HCT116 (cell line): ENCODE data around the gene ACKR3. TPM values are rescaled to one million over a fixed set of nuclear protein-coding genes. Genes with fewer than 3 reads are reported as not detected.

ENCODE experiments used
- ATAC-seq: fragments of 200-7000 bp; cut with Tn5 transposase; 2 replicates; pipeline ENCODE4 v1.9.1; 2020; ENCODE audit warnings: mild to moderate bottlenecking, moderate library complexity
- BruUV-seq: library from RNA; stranded (reverse); fragments of 400-500 nt; replicated peaks from 2 replicates; lab custom pipeline; 2021; lab: Mats Ljungman, UMichigan
- CTCF ChIA-PET: fragments of 300-600 bp; sonication (Branson Sonifier 250); formaldehyde crosslinking; loops from one replicate; lab custom pipeline; 2021; ENCODE audit warnings: antibody characterized with exemption; lab: Charles Lee
- POLR2A ChIA-PET: fragments of 300-600, 350-600 bp; sonication (Branson Sonifier 250); formaldehyde crosslinking; loops from one replicate; lab custom pipeline; 2021; ENCODE audit warnings: antibody characterized with exemption; lab: Charles Lee
- RAD21 ChIA-PET, 2 experiments: fragments of 300-600 bp; sonication (Branson Sonifier 250); formaldehyde crosslinking; loops; one replicate each; lab custom pipeline; 2023; ENCODE audit warnings: low total read pairs in 2 of 2; ENCODE audit not compliant: uncharacterized antibody in 2 of 2, unreplicated experiment in 2 of 2, low non-redundant PET in 1 of 2; lab: Charles Lee
- DNase-seq: peaks from one replicate; pipeline ENCODE4 v3.0.0-alpha.2; 2010; ENCODE audit warnings: low read depth, low spot score
- H2AFZ ChIP-seq: fragments of 200-600 bp; shearing (Covaris generic), sonication (generic); 2 replicates; pipeline ENCODE4 v1.6.1; 2017; ENCODE audit warnings: low read depth, mixed run types, mixed read lengths, antibody characterized with exemption, low read length; ENCODE audit not compliant: poor library complexity, severe bottlenecking
- H3K27ac ChIP-seq: 2 replicates; pipeline ENCODE4 v1.5.1; 2012; ENCODE audit warnings: low read depth, low read length
- H3K27me3 ChIP-seq: fragments of 200-600 bp; sonication (generic); 2 replicates; pipeline ENCODE4 v1.6.1; 2016; ENCODE audit warnings: mixed run types, low read length, mixed read lengths; ENCODE audit not compliant: insufficient read depth
- H3K36me3 ChIP-seq, 2 experiments: fragments of 200-500 bp in 1 of 2; fragments of 200-600 bp in 1 of 2; sonication (Bioruptor generic) in 1 of 2; sonication (generic) in 1 of 2; 2 replicates each; pipeline versions ENCODE4 v1.5.1 to v1.6.1; 2014 to 2016; ENCODE audit warnings: low read length in 2 of 2, inconsistent platforms in 1 of 2, mixed read lengths in 1 of 2, mixed run types in 1 of 2; ENCODE audit not compliant: insufficient read depth in 2 of 2, control insufficient read depth in 1 of 2
- H3K4me1 ChIP-seq, 2 experiments: fragments of 200-600 bp in 1 of 2; sonication (generic) in 1 of 2; 2 replicates each; pipeline versions ENCODE4 v1.5.1 to v1.6.1; 2012 to 2017; ENCODE audit warnings: low read length in 2 of 2, inconsistent platforms in 1 of 2, mild to moderate bottlenecking in 1 of 2, mixed read lengths in 1 of 2, mixed run types in 1 of 2, moderate library complexity in 1 of 2; ENCODE audit not compliant: insufficient read depth in 2 of 2, control insufficient read depth in 1 of 2
- H3K4me2 ChIP-seq: fragments of 200-600 bp; sonication (generic); 2 replicates; pipeline ENCODE4 v1.6.1; 2017; ENCODE audit warnings: mixed run types, low read length, mixed read lengths
- H3K4me3 ChIP-seq, 2 experiments: fragments of 200-600 bp in 1 of 2; sonication (generic) in 1 of 2; replicated peaks in 1 of 2; 2 replicates each; pipeline ENCODE4 v1.5.1; 2011 to 2016; ENCODE audit warnings: low read length in 2 of 2, control low read depth in 1 of 2, low read depth in 1 of 2, mild to moderate bottlenecking in 1 of 2, mixed read lengths in 1 of 2, mixed run types in 1 of 2
- H3K79me2 ChIP-seq: fragments of 200-600 bp; sonication (generic); 2 replicates; pipeline ENCODE4 v1.6.1; 2017; ENCODE audit warnings: mild to moderate bottlenecking, mixed run types, low read length, moderate library complexity, mixed read lengths; ENCODE audit not compliant: insufficient read depth
- H3K9ac ChIP-seq: fragments of 200-600 bp; sonication (generic); 2 replicates; pipeline ENCODE4 v1.6.1; 2016; ENCODE audit warnings: low read length, mixed read lengths
- H3K9me2 ChIP-seq: fragments of 200-600 bp; sonication (generic), shearing (Covaris generic); 2 replicates; pipeline ENCODE4 v1.6.1; 2017; ENCODE audit warnings: mixed run types, mild to moderate bottlenecking, moderate library complexity; ENCODE audit not compliant: insufficient read depth
- H3K9me3 ChIP-seq, 2 experiments: fragments of 200-500 bp in 1 of 2; fragments of 200-600 bp in 1 of 2; sonication (Bioruptor generic) in 1 of 2; sonication (generic) in 1 of 2; 2 replicates each; pipeline ENCODE4 v1.6.1; 2014 to 2017; ENCODE audit warnings: low read length in 2 of 2, mixed read lengths in 2 of 2, inconsistent platforms in 1 of 2, low read depth in 1 of 2, mild to moderate bottlenecking in 1 of 2, mixed run types in 1 of 2, moderate library complexity in 1 of 2; ENCODE audit not compliant: control insufficient read depth in 1 of 2, insufficient read depth in 1 of 2
- H4K20me1 ChIP-seq: fragments of 200-600 bp; sonication (generic), shearing (Covaris generic); 2 replicates; pipeline ENCODE4 v1.6.1; 2017; ENCODE audit warnings: mixed run types, mild to moderate bottlenecking, moderate library complexity; ENCODE audit not compliant: insufficient read depth
- CBX3 ChIP-seq: IDR thresholded peaks from 2 replicates; pipeline ENCODE4 v1.6.1; 2012; ENCODE audit warnings: low read depth
- CEBPB ChIP-seq: IDR thresholded peaks from 2 replicates; pipeline ENCODE4 v1.6.1; 2012; ENCODE audit warnings: low read depth
- CTCF ChIP-seq, 3 experiments: fragments of 200-600 bp in 1 of 3; sonication (generic) in 1 of 3; IDR thresholded peaks in 2 of 3; conservative IDR thresholded peaks in 1 of 3; 2 replicates each; pipeline ENCODE4 v1.5.1; 2012 to 2017; ENCODE audit warnings: low read depth in 2 of 3, low read length in 2 of 3, antibody characterized with exemption in 1 of 3, borderline replicate concordance in 1 of 3, control low read depth in 1 of 3, mild to moderate bottlenecking in 1 of 3, mixed read lengths in 1 of 3, mixed run types in 1 of 3, moderate library complexity in 1 of 3; ENCODE audit not compliant: insufficient read depth in 1 of 3
- ELF1 ChIP-seq: IDR thresholded peaks from 2 replicates; pipeline ENCODE4 v1.6.1; 2012; ENCODE audit warnings: low read depth, borderline replicate concordance
- EZH2 ChIP-seq: fragments of 200-600 bp; sonication (generic); IDR thresholded peaks from 2 replicates; pipeline ENCODE4 v1.6.1; 2017; ENCODE audit warnings: antibody characterized with exemption, mixed run types
- EZH2phosphoT487 ChIP-seq: fragments of 200-600 bp; IDR thresholded peaks from 2 replicates; pipeline ENCODE4 v1.6.1; 2018; ENCODE audit warnings: antibody characterized with exemption, borderline replicate concordance
- JUND ChIP-seq: IDR thresholded peaks from 2 replicates; pipeline ENCODE4 v1.6.1; 2012
- MAX ChIP-seq: IDR thresholded peaks from 2 replicates; pipeline ENCODE4 v1.6.1; 2012
- POLR2A ChIP-seq: IDR thresholded peaks from 2 replicates; pipeline ENCODE4 v1.7.0; 2011; ENCODE audit warnings: borderline replicate concordance; ENCODE audit not compliant: insufficient read depth, insufficient read length; ENCODE audit errors: extremely low read depth
- POLR2AphosphoS5 ChIP-seq: IDR thresholded peaks from 2 replicates; pipeline ENCODE4 v1.6.1; 2011; ENCODE audit warnings: mild to moderate bottlenecking, low read depth, low read length, moderate library complexity
- RAD21 ChIP-seq: IDR thresholded peaks from 2 replicates; pipeline ENCODE4 v1.6.1; 2012; ENCODE audit warnings: low read depth, mild to moderate bottlenecking
- REST ChIP-seq: IDR thresholded peaks from 2 replicates; pipeline ENCODE4 v1.6.1; 2012; ENCODE audit warnings: low read depth
- SIN3A ChIP-seq: IDR thresholded peaks from 2 replicates; pipeline ENCODE4 v1.6.1; 2012; ENCODE audit warnings: low read depth
- SRF ChIP-seq: IDR thresholded peaks from 2 replicates; pipeline ENCODE4 v1.6.1; 2012; ENCODE audit warnings: low read depth
- TCF7L2 ChIP-seq: IDR thresholded peaks from 2 replicates; pipeline ENCODE4 v1.7.0; 2011; ENCODE audit warnings: borderline replicate concordance, inconsistent platforms; ENCODE audit not compliant: insufficient read depth, insufficient read length; ENCODE audit errors: extremely low read depth
- YY1 ChIP-seq: IDR thresholded peaks from 2 replicates; pipeline ENCODE4 v1.6.1; 2011; ENCODE audit warnings: low read length, low read depth, moderate library complexity, mild to moderate bottlenecking; ENCODE audit not compliant: insufficient replicate concordance; ENCODE audit errors: extremely low read depth
- ZFX ChIP-seq: fragments of 450-650 bp; IDR thresholded peaks from 2 replicates; pipeline ENCODE4 v1.6.1; 2017
- ZNF274 ChIP-seq: fragments of 200-500 bp; sonication (Bioruptor generic); IDR thresholded peaks from 2 replicates; pipeline ENCODE4 v1.6.1; 2014; ENCODE audit warnings: mild to moderate bottlenecking, low read depth, low read length, inconsistent platforms
- intact Hi-C: fragments of 100-400 bp; cut with micrococcal nuclease; formaldehyde crosslinking; loops from 2 replicates; pipeline ENCODE4 v1.10.0; 2022
- total RNA-seq: library from RNA; stranded (reverse); gene quantifications from one replicate; pipeline ENCODE4 v1.2.1, GENCODE V29; 2021; ENCODE audit not compliant: unreplicated experiment
- TF ChIP-seq, protein P1 (sequence below): IDR thresholded peaks from 2 replicates; pipeline ENCODE4 v1.6.1; 2011; ENCODE audit warnings: mild to moderate bottlenecking, low read length, moderate library complexity; ENCODE audit not compliant: insufficient replicate concordance; ENCODE audit errors: extremely low read depth

ACKR3 gene
- total RNA-seq, 1 experiment from 2014 or later = 0.20 TPM

DNA sequence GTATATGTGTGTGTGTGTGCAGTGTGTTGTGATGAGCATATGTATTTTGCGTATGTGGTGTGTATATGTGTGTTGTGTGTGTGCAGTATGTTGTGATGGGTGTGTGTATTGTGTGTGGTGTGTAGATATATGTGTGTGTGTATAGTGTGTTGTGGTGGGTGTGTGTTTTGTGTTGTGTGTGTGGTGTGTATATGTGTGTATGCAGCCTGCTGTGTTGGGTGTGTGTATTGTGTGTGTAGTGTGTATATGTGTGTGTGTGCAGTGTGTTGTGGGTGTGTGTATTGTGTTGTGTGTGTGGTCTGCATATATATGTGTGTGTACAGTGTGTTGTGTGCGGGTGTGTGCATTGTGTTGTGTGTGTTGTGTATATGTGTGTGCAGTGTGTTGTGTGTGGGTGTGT is 23.9 kb downstream of the ACKR3 start:
- intact Hi-C loops = no loop called here
- RAD21 ChIA-PET = no interaction called here
- ATAC-seq = no peak
- peaks cover 24% of the 10 kb centered on the region for H3K27me3 ChIP-seq
- H3K27ac ChIP-seq = no peak overlapping the region
- CTCF ChIA-PET = no interaction called here
- H3K9me3 ChIP-seq = peaks cover 0 to 9% of the 10 kb centered on the region in 2 experiments; a peak in 1 of 4 replicates
- no peaks in the 10 kb centered on the region for H3K4me1 ChIP-seq
- H3K79me2 ChIP-seq = no peaks in the 10 kb centered on the region
- H3K9ac ChIP-seq = no peak overlapping the region
- no peak overlapping the region for H3K4me3 ChIP-seq
- TF ChIP-seq POLR2AphosphoS5 = no peak
- no peak for TF ChIP-seq CBX3
- no peak for TF ChIP-seq SRF
- TF ChIP-seq POLR2A = no peak
- TF ChIP-seq ZFX = no peak
- no peak for TF ChIP-seq MAX
- TF ChIP-seq YY1 = no peak
- TF ChIP-seq RAD21 = no peak
- TF ChIP-seq SIN3A = no peak
- TF ChIP-seq, protein P1, sequence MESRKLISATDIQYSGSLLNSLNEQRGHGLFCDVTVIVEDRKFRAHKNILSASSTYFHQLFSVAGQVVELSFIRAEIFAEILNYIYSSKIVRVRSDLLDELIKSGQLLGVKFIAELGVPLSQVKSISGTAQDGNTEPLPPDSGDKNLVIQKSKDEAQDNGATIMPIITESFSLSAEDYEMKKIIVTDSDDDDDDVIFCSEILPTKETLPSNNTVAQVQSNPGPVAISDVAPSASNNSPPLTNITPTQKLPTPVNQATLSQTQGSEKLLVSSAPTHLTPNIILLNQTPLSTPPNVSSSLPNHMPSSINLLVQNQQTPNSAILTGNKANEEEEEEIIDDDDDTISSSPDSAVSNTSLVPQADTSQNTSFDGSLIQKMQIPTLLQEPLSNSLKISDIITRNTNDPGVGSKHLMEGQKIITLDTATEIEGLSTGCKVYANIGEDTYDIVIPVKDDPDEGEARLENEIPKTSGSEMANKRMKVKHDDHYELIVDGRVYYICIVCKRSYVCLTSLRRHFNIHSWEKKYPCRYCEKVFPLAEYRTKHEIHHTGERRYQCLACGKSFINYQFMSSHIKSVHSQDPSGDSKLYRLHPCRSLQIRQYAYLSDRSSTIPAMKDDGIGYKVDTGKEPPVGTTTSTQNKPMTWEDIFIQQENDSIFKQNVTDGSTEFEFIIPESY = no peak
- TF ChIP-seq CTCF (IDR thresholded peaks at IDR 0.05 in 2 of 3, conservative IDR thresholded peaks at IDR 0.05 in 1 of 3; ENCODE audit: borderline replicate concordance in 1 of 3, insufficient read depth in 1 of 3, low read depth in 2 of 3, low read length in 2 of 3) = no peak
- TF ChIP-seq ELF1 = no peak
- no peak for TF ChIP-seq EZH2phosphoT487
- no peak for TF ChIP-seq TCF7L2
- no peak for TF ChIP-seq REST
- no peak for TF ChIP-seq ZNF274
- TF ChIP-seq EZH2 = no peak
- TF ChIP-seq CEBPB = no peak
- TF ChIP-seq JUND = no peak
- TF ChIP-seq, all 23 proteins: peak for 0
- Histone ChIP-seq H3K4me2 (no peak overlapping the region), H3K9me2 (no peaks in the 10 kb centered on the region), H2AFZ (no peak overlapping the region), H4K20me1 (no peaks in the 10 kb centered on the region), H3K36me3 (no peaks in the 10 kb centered on the region)
- DNase-seq = no peak
- BruUV-seq = no TSS peak
- POLR2A ChIA-PET = no interaction called here
